Measurements from ENCODE around the gene ULK4.
"Not testable (repeated sequence)": the region's sequence is repeated elsewhere in the genome, so short reads cannot be mapped to it uniquely, and the experiment has no call there.

DNA sequence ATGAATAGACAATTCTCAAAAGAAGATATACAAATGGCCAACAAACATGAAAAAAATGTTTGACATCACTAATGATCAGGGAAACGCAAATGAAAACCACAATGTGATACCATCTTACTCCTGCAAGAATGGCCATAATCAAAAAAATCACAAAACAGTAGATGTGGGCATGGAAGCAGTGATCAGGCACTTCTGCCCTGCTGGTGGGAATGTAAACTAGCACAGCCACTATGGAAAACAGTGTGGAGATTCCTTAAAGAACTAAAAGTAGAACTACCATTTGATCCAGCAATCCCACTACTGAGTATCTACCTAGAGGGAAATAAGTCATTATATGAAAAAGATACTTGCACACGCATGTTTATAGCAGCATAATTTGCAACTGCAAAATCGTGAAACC lies 677.0 kb downstream of the ULK4 start:
- TF ChIP-seq YY1 (IDR thresholded peaks at IDR 0.05; ENCODE audit: low read depth); CTCF (IDR thresholded peaks at IDR 0.05); MEF2A (IDR thresholded peaks at IDR 0.05; ENCODE audit: borderline replicate concordance, low read depth); GABPA (IDR thresholded peaks at IDR 0.05; ENCODE audit: low read depth); TEAD4 (IDR thresholded peaks at IDR 0.05; ENCODE audit: borderline replicate concordance, insufficient read depth); RCOR1 (IDR thresholded peaks at IDR 0.05; ENCODE audit: low read length); TAF1 (IDR thresholded peaks at IDR 0.05; ENCODE audit: borderline replicate concordance, low read depth, low read length); NRF1 (IDR thresholded peaks at IDR 0.05; ENCODE audit: low read depth, low read length); POLR2AphosphoS5 (IDR thresholded peaks at IDR 0.05; ENCODE audit: low read depth, low read length); TCF12 (IDR thresholded peaks at IDR 0.05); SMC3 (IDR thresholded peaks at IDR 0.05; ENCODE audit: low read depth, low read length); USF2 (IDR thresholded peaks at IDR 0.05; ENCODE audit: borderline replicate concordance, low read depth, low read length); MXI1 (IDR thresholded peaks at IDR 0.05; ENCODE audit: low read depth, low read length): not testable (repeated sequence)
- TF ChIP-seq, protein P1, sequence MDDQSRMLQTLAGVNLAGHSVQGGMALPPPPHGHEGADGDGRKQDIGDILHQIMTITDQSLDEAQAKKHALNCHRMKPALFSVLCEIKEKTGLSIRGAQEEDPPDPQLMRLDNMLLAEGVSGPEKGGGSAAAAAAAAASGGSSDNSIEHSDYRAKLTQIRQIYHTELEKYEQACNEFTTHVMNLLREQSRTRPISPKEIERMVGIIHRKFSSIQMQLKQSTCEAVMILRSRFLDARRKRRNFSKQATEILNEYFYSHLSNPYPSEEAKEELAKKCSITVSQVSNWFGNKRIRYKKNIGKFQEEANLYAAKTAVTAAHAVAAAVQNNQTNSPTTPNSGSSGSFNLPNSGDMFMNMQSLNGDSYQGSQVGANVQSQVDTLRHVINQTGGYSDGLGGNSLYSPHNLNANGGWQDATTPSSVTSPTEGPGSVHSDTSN (IDR thresholded peaks at IDR 0.05), result not testable (repeated sequence)
